GM18868 (cell line): ENCODE data around the gene ZPR1.
"Not testable (repeated sequence)": the region's sequence is repeated elsewhere in the genome, so short reads cannot be mapped to it uniquely, and the experiment has no call there.

Source experiments
- ATAC-seq: cut with Tn5 transposase; IDR thresholded peaks from one replicate; pipeline ENCODE4 v1.9.1; 2021; ENCODE audit warnings: mild to moderate bottlenecking, moderate library complexity; ENCODE audit not compliant: unreplicated experiment

The ZPR1 gene

DNA sequence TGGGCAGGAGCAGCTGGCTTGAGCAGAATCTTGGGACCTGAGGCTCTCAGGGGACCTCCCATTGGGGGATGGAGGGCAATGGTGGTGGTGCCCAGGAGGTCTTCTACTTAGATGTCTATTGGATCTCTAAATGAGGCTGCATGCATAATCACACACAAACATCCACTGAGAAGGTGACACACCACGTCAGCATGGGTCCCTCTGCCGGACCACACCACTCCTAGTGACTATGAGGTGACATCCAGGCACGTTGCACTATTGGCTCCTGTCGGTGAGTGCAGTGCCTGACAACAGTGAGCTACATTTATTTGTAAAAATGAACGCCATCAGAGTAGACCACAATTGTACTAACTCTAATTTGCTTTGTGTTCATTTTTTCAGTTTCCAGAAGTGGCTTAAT, 37.6 kb upstream of the ZPR1 start:
- no peak for ATAC-seq

DNA sequence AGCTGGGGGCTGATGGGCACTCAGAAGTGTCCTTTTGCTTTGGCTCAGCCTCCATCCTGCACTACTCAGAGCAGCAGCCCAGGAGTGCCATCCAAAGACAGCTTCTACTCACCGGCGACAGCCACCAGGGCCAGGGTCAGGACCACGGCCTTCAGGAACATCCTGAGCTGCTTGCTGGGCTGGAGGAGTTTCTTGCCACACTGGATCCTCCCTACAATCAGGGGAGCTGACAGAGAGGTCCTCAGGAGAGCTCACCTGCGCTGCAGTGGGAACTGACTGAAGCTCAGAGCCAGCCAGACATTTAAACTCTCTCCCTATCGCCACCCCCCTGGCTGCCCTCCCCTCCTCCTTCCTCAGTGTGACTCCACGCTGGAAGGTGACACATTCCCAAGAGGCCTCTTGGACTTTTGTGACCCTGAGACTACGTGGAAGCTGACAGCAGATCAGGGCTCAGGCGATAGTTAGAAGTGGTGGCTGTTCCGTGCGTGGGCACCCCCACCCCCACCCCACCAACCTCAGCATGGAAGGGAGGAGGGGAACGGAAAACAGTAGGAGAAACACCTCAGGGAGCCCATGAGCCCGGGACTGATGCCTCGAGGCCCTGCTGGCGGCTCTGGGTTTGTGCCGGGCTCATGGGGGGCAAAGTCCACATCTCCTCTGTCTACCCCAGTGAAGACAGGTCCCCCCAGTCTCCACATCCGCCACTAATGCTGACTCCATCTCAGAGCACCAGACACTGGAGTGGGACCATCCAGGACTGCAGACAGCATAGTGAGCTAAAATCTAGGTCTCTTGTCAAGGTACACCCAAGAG, 35.4 kb upstream of the ZPR1 start, which contains the start of gene APOA4:
TSS of gene APOA4 (minus strand) at position 274 of the 813 bp plus-strand sequence. CDS start at position 161, 113 bp downstream.
- no peak for ATAC-seq

DNA sequence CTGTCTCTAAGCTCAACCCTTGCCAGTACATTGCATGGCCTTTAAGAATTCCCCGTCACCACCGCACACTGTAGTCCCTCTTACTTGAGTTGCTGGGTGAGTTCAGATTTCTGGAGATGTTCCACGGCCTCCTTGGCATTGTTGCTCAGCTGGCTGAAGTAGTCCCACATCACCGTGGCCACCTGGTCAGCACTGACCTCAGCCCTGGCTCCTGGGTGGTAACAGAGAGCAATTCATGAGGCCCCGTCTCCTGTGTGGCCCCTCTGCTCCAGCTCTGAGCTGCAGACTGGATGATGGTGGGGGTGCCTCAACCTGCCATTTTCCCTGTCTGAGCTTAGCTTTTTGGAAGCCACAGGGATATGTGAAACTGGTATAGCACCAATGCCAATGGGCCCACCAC, 34.8 kb upstream of the ZPR1 start:
- no peak for ATAC-seq

DNA sequence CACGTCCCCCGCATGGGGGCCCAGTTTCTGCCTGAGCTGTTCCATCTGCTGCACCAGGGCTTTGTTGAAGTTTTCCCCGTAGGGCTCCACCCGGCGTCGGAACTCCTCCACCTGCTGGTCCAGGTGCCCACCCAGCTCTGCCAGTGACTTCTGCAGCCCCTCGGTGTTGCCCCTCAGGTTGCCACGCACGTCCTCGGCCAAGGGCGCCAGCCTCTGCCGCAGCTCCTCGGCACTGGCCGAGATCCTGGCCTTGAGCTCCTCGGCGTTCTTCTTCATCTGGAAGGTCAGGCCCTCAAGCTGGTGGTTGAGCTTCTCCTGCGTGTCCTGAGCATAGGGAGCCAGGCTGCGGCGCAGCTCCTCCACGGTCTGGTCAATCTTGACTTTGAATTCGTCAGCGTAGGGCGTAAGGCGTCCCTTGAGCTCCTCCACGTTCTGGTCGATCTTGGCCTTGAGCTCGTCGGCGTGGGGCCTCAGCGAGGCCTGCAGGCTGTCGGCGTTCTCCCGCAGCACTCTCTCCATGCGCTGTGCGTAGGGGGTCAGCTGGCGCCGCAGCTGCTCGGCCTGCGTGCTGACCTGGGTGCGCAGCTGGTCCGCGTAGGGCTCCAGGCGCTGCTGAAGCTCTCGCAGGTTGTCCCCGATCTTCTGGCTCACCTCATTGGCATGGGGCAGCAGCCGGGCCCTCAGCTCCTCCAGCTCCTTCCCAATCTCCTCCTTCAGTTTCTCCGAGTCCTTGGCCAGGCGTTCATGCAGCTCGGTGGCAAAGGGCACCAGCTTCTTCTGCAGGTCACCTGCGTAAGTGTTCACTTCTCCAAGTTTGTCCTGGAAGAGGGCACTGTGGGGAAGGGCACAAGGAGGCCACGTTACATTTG, 33.5 kb upstream of the ZPR1 start:
- no peak for ATAC-seq

DNA sequence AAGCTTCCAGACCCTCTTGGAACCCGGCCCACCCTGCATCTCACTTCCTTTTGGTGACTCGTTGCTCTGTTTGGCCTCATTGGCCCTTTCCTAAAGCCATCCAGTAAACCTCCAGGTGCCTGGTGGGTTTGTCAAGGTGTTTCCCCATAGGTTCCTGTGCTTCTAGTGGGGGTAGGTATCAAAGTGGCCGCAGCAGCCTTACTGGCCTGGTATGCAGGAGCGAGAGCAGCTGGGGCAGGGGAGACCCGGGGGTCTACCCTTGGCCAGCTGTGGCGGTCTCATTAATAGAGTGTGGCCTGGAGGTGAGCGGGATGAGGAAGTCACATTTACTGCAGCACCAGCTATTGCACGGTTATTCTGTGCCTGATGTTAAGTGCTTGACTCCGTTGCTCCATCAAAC, 31.2 kb upstream of the ZPR1 start:
- ATAC-seq: no peak

DNA sequence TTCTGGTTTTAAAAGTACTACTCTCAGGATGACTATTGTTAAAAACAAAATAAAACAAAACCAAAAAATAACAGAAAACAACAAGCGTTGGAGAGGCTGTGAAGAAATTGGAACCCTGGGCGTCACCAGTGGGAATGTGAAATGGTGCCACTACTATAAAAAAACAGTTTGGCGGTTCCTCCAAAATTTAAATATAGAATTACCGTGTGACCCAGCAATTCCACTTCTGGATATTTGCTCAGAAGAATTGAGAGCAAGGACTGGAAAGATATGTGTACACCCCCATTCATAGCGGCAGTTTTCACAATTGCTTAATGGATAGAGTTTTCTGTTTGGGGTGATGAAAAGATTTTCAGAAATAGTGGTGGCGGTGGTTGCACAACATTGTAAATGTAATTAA, 26.7 kb upstream of the ZPR1 start:
- no peak for ATAC-seq

DNA sequence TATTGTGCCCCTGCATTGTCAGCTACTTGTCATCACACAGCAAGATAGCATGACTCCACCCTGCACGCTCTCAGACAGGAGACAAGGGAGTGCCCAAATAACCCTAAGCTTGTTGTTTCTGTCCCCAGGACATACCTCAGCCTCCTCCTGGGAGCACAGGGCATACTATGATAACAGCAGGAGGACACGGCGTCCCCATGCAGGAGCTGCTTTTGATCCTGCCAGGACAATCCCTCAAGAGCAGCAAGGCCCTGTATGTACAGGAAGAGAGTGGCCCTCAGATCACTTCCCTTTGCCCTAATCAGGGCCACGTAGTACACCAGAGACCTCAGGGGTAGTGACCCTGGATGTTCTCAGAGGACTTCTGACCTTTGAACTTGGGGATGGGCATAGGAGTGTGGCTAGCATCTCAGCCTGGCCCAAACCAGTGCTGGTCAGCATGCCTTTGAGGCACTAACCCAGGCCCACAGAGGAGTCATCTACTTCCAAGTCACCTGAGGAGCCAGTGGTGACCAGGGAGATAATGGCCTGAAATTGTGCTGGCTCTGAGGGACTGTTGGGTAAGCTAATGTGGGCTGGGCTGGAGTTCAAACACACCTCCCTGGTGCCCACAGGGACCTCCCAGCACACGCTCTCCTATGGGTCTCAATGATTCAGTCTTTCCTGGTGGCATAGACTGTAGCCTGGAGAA, 26.1 kb upstream of the ZPR1 start:
- ATAC-seq: no peak

DNA sequence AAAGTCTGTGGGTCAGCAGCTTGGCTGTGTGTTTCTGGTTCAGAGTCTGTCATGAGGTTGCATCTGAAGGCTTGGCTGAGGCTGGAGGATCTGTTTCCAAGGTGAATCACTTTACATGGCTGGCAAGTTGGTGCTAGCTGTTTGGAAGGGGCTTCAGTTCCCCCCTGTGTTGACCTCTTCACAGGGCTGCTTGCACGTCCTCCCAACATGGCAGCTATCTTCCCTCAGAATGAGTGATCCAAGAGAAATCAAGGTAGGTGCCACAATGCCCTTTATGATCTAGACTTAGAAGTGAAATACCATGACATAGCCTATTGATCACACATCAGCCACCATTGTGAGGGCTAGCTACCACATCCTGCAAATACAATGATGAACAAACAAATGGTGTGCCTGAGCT, 25.3 kb upstream of the ZPR1 start:
- ATAC-seq: no peak

DNA sequence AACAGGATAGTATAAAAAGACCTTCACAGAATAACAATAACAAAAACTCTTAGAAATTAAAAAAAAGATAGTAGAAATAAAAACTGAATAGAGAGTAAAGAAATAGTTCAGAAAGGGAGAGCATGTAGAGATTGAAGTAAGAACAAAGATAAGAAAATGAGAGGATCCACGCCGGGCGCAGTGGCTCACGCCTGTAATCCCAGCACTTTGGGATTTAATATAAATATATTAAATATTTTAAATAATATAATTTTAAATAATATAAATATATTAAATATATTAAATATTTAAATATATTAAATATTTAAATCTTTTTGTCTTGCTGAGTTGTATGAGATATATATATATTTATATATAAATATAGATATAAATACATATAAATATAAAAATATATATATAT, 24.3 kb upstream of the ZPR1 start:
- no peak for ATAC-seq

DNA sequence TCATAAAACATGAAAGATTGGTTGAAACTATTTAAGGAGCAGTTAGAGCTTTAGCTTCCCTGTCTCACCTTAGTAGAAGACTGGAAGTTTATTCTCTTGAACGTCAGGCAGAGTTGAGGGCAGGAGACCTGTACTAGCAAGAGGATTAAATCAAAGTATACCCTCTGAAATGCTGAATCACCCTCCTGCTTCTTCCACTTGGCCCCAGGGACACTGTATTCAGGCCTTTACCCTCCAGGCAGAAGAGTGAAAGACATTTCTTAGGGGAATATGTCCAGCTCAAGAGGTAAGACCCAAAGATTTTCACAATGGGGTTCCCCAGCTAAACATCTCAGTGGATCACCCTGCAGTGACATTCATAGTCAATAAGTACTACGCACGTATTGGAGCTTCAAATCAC, 23.4 kb upstream of the ZPR1 start:
- no peak for ATAC-seq

DNA sequence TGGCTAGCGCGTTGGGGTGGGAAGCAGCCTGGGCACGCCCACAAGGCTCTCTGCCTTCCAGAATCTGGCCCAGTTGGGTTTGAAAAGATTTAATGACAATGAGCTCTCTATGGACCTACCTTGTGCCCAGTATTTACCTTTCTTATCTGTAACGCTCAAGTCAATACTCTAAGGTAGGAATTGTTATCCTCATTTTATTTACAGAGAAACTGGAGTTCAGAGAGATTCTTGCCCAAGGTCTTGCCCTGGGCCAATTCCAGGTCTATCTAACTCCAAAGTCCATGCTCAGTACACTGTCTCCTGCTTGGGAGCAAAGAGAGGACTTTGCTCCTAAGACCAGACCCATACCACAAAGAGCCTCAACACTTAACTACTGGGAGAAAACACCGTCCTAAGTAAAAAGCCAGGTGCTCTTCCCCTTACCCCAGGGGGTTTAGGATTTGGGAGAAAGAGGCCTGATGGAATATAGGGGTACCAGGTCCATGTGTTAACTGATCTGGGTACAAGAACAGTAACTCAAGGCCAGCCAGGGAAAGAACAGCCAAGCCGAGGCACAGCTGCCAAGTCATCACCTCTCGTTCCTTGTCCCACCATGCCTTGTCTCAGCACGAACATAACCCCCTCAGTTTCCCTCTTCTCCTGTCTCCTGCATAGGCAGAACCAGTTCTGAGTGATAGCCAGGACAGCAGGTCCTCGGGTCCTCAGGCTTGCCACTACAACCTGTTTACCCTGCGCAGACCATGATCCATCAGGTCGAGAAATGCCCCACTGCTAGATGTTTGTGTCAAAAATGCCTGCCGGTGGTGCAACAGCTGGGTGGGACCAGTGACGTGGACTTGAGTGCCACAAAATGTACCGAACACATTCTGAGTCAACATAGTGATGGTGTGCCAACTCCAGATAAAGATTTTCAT, 20.7 kb upstream of the ZPR1 start:
- ATAC-seq: no peak

DNA sequence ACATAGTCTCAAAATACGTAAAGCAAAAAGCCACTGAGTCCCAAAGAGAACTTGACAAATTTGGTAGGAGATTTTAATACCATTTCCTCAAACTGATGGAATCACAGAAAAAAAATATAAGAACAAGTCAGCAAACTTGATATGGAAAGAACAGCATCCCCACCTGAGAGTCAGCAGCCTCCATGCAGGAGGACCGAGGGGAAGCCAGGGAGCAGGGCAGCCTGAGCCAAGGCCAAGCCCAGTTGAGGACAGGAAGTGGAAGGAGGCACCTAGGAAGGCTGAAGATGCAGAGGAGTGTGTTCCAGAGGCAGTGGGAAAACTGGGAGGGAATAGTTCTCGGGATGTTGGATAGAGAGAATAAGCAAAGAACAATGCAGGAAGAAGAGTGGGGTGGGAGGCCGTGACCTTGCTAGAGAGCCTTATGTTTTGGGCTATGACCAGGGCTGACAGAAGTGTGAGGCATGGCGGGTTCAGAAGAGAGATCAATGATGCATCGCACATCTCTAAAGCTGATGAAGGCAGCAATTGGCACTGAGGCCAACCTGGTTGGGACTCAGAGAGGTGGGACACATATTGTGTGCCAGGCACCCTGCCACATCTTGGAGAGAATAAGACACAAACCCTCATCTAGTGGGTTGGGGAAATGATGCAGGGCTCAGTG, 19.9 kb upstream of the ZPR1 start:
- no peak for ATAC-seq

DNA sequence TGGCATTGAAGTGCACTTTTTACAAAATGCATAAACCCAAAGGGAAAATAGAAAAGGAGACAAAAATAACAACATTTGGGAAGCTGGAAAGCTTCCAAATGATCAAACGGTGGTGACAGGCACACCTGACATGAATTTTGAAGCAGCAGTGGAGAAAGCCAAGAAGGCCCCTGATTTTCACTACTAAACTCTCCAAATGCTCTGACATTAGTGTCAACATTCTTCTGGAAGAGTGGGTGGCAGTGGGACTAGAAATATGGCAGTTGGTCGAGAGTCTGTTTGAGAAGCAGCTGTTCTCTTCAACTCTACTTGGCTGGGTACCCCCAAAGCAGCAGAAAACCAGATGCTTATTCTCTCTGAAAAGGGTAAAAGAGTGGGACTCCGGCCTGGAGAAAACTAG, 16.2 kb upstream of the ZPR1 start:
- no peak for ATAC-seq

DNA sequence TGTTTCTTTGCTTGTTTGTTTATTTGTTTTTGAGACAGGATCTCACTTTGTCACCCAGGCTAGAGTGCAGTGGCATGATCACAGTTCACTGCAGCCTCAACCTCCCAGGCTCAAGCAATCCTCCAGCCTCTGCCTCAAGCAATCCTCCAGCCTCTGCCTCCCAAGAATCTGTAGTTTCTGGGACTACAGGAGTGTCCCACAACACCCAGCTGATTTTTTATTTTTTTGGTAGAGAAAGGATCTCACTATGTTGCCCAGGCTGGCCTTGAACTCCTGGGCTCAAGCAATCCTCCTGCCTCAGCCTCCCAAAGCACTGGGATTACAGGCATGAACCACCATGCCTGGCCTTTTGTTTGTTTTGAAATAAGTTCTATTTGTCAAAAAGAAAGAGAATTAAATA, 13.8 kb upstream of the ZPR1 start:
- ATAC-seq: not testable (repeated sequence)

DNA sequence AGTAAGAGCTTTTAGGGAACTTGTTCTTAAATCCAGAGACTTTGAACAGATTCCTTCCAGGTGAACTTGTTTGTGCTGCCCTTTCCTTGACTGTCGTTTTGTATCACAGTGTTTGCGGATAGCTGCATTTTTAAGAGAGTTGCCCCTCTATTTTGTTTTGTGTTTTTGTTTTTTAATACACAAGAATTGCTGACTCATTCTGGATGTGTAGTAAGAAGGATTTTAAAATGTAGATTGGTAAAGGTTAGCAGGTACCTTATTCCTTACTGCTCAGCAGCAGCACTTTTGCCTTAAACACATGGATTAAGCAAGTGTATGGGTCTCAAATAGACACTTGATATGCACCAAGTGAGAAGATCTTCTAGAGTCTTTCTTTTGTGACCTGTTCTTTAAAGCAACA, 12.8 kb upstream of the ZPR1 start:
- ATAC-seq: no peak

DNA sequence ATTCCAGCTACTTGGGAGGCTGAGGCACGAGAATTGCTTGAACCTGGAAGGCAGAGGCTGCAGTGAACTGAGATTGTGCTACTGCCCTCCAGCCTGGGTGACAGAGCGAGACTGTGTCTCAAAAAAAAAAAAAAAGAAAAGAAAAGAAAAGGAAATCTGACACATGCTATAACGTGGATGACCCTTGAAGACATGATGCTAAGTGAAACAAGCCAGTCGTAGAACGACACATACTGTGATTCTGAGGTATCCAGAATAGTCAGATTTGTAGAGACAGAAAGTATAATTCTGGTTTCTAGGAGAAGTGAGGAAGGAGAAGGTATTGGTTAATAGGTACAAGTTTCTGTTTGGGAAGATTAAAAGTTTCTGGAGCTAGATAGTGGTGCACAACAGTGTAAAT, 10.5 kb upstream of the ZPR1 start:
- no peak for ATAC-seq

DNA sequence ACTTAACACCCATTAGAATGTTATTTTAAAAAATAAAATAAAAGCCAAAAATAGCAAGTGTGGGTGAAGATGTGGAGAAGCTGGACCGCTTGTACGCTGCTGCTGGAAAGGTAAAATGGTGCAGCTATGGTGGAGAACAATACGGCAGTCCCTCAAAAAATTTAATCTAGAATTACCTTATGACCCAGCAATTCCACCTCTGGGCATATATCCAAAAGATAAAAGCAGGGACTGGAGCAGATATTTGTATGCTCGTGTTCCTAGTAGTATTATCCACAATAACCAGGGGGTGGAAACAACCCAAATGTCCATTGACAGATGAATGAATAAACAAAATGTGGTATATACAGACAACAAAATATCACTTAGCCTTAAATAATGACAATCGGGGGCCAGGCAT, 10.0 kb upstream of the ZPR1 start:
- ATAC-seq: no peak

DNA sequence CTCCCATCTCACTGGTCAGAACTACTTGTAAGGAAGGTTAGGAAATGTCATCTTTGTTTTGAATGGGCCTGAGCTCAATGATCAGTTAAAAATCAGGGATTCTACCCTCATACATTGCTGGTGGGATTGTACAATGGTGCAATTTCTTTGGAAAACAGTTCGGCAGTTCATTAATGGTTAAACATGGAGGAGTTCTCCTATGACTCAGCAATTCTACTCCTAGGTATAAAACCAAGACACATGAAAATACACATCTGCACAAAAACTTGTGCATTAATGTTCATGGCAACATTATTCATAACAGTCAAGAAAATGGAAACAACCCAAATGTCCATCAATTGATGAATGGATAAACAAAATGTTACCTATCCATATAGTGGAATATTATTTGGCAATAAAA, 8.7 kb upstream of the ZPR1 start:
- ATAC-seq: no peak

DNA sequence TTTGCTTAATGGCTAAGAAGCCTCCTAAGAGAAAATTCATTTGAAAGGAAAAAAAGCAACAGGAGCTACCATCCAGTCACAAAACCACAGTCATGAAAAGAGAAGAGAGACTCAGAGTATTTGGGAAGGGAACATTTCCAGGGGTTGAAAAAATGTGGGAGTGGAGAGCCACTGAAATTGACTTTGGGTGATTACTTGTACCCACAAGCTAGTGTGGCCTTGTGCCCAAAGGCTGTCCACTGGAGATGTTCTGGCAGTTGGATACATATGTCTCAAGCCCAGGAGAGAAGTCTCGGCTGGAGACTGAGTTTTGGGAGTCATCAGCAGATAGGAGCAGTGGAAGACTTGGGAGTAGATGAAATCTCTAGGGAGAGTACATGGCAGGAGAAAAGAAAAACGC, 7.0 kb upstream of the ZPR1 start:
- no peak for ATAC-seq

DNA sequence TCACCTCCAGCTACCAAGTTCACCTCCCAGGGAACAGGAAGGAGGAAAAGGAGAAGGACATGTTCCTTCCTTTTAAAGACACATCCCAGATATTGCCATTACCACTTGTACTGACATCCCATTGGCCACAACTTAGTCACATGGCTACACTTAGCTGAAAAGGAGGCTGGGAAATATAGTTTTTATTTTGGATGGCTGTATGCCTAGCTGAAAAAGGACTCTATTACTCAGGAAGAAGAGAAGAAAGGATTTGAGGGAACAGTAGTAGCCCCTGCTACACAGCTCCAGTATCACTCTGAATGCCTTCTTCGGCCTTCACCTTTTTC, 5.9 kb upstream of the ZPR1 start:
- no peak for ATAC-seq
